SH-SY5Y (cell line): ENCODE data around the gene JAKMIP3.

Experiments
- GATA2 ChIP-seq: IDR thresholded peaks from 2 replicates; pipeline ENCODE4 v1.6.1; 2011; ENCODE audit warnings: mild to moderate bottlenecking, low read depth, low read length
- GATA3 ChIP-seq: IDR thresholded peaks from 2 replicates; pipeline ENCODE4 v1.6.1; 2011; ENCODE audit warnings: low read depth, mild to moderate bottlenecking, low read length, moderate library complexity

Gene JAKMIP3

DNA sequence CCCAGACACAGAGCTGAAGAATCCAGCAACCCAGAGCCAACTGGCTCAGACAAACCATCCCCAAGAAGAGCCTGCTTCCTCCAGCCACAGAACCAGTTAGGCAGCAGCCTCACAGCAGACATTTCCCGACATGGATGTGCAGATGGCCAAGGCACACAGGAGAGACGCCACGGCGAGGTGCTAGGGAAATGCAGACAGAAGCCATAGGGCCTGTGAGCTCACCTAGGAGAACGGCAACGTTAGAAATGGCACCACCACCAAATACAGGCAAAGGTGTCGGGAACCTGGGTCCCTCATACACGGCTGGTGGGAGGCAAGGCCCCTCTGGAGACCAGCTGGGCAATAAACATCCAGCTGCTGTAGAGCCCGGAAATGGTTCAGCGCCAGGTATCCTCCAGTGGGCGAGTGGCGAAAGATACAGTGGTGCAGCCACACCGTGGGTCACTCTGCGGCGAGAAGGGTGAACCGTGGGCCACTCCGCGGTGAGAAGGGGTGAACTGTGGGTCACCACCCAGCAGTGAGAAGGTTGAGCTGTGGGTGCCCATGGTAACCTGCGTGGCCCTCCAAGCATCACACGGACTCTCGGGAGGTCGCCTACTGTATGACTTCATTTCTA is 31.2 kb downstream of the JAKMIP3 start:
- no peak for TF ChIP-seq GATA2
- TF ChIP-seq GATA3 = no peak

GRCh38 chr10:132097609-132098377 is 32.0 kb downstream of the JAKMIP3 start:
- TF ChIP-seq GATA2 (no peak), GATA3 (no peak)

DNA sequence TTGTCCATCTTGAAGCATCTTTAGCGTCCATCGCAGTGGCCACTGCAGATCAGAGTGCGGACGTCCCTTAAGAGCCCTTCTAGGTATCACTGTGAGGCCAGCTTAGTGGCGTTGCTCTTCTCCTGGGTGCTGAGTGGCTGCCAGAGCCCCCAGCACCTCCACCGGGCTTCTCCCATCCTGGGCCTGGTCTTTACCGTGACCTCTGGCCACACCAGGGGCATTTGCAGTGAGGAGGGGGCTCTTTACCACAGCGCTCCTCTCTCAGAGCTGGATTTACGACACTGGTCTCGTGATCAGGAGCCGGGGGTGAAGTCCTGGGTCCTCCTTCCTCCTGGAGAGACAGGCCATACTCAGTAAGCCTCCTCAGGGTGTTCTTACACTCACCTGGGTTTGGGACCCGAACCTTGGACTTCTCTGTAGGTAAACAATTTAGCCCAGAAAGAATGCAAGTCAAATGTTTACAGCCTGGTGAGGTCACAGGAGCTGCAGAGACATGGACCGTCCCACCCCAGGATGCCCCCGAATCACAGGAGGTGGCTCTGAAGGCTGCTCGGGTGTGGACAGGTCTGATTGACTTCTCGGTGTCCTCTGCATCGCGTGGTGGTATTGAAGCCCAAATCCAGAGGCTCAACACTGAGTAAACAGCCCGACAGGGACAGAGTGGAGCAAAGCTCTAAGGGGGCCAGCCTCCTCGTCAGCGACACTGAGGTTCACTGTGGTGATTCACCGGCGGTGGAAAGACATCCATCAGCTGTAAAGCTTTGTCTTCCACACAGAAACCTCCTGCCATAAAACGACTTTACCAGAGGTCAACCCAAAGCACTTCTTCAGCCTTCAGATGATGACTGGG is 33.0 kb downstream of the JAKMIP3 start:
- no peak for TF ChIP-seq GATA3
- TF ChIP-seq GATA2 = no peak

DNA sequence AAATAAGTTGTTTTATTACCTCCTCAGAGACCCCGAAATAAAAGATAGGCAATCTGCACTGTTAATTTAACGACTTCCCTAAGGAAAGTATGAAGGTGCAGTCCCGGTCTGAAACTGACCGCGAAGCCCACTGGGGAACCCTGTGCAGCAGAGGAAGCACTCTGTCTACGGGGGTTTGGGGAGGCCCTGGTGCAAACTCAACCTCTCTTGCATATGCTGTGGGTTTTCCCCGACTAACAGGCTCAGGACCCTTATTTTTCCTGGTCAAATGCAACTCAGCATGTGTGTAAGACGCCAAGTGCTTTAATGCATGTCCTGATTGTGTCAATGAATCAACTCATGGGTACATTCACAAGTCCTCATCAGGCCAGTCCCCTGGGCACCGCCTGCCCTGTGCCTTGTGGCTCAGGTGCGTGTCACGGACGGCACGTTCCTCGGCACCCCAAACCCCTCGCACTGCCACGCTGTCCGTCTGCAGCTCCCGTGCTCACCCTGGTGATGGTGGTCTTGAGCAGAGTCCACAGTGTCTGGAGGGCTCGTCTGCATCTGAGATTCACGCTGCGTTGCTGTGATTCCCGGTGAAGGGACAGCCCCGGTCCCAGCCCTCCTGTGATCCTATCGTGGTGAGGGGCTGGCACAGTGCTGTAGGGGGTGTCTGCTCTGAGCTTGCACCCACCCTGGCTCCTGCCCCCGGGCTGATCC is 33.8 kb downstream of the JAKMIP3 start:
- TF ChIP-seq GATA3 = no peak

GRCh38 chr10:132100091-132100481 is 34.3 kb downstream of the JAKMIP3 start:
- TF ChIP-seq GATA3 (no peak), GATA2 (no peak)

- no peak for TF ChIP-seq GATA2
- TF ChIP-seq GATA3 = no peak
These were observed 35.0 kb downstream of the JAKMIP3 start for GRCh38 chr10:132100556-132101349.

DNA sequence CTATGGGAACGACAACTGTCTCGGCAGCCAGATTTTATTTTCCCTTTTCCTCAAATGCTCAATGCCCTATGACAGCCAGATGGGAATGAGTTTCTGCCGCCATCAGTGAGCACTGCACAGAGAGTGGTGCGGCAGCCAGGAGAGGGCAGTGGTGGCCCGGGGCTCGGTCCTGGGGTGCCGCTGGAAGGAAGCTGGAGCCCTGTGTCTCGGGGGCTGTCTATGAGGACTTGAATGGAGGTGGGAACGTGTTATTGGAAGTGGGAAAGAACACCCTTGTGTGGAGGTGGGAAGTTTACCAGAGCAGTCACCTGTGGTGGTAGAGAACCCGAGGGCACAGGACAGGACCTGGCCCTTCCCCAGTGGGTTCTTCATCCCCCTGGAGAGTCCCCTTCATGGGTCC is 35.8 kb downstream of the JAKMIP3 start:
- no peak for TF ChIP-seq GATA3
- TF ChIP-seq GATA2 = no peak

GRCh38 chr10:132102071-132102716 is 36.4 kb downstream of the JAKMIP3 start:
- TF ChIP-seq GATA3 = no peak
- TF ChIP-seq GATA2 = no peak

GRCh38 chr10:132102717-132103110 is 37.0 kb downstream of the JAKMIP3 start:
- TF ChIP-seq GATA2 (no peak), GATA3 (no peak)

GRCh38 chr10:132103116-132103910 is 37.6 kb downstream of the JAKMIP3 start:
- TF ChIP-seq GATA3 (no peak), GATA2 (no peak)

DNA sequence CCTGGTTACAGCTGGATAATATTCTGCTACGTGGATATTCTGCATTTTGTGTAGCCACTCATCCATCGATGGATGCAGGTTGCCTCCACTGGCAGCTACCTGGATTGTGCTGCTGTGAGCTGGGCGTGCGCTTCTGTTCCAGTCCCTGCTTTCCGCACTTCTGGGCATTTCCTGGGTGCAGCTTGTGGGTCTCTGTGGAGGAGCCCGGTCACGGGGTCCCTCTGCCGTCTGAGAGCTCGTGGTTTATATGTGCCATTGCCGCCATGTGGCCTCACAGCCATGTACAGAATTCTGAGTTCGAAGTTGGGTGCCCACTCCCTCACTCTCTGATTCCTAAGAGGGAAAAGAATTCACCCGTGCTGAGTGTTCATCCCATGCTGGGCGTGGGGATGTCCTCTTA is 38.3 kb downstream of the JAKMIP3 start:
- TF ChIP-seq GATA3 (no peak), GATA2 (no peak)
